NB4 (cell line): ENCODE data around the gene MEGF8.
"Not testable (repeated sequence)": the region's sequence is repeated elsewhere in the genome, so short reads cannot be mapped to it uniquely, and the experiment has no call there.

Experiments
- DNase-seq: peaks from one replicate; pipeline ENCODE4 v3.0.0; 2010; ENCODE audit warnings: low read depth
- H3K4me3 ChIP-seq: one replicate; pipeline ENCODE4 v1.5.1; 2011; ENCODE audit warnings: mild to moderate bottlenecking, low read depth, low read length, moderate library complexity
- CTCF ChIP-seq: IDR thresholded peaks from one replicate; pipeline ENCODE4 v1.5.1; 2012; ENCODE audit warnings: low read depth, low read length
- MAX ChIP-seq: IDR thresholded peaks from 2 replicates; pipeline ENCODE4 v1.6.1; 2011; ENCODE audit warnings: low read depth, low read length
- MYC ChIP-seq: IDR thresholded peaks from 2 replicates; pipeline ENCODE4 v1.6.1; 2011; ENCODE audit warnings: low read depth, low read length
- POLR2A ChIP-seq: IDR thresholded peaks from 2 replicates; pipeline ENCODE4 v1.6.1; 2011; ENCODE audit warnings: mild to moderate bottlenecking; ENCODE audit not compliant: insufficient read length; ENCODE audit errors: extremely low read depth

MEGF8 gene

GRCh38 chr19:42335971-42336370 is 10.5 kb downstream of the MEGF8 start:
- no peak for TF ChIP-seq POLR2A
- H3K4me3 ChIP-seq = no peak overlapping the region
- no peak for DNase-seq

DNA sequence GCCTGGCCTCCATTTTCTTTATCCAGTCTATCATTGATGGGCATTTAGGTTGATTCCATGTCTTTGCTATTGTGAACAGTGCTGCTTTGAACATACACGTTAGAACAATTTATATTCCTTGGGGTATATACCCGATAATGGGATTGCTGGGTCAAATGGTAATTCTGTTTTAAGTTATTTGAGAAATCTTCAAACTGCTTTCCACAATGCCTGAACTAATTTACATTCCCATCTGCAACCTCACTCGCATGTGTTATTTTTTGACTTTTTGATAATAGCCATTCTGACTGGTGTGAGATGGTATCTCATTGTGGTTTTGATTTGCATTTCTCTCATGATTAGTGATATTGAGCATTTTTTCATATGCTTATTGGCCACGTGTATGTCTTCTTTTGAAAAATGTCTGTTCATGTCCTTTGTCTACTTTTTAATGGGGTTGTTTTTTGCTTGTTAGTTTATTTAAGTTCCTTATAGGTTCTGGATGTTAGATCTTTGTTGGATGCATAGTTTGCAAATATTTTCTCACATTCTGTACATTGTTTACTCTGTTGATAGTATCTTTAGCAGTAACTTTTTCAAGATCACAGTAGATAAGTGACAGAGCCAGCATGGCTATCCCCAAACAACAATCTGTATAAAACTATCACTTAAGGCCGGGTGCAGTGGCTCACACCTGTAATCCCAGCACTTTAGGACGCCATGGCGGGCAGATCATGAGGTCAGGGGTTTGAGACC is 13.9 kb downstream of the MEGF8 start:
- not testable (repeated sequence) for H3K4me3 ChIP-seq, DNase-seq

DNA sequence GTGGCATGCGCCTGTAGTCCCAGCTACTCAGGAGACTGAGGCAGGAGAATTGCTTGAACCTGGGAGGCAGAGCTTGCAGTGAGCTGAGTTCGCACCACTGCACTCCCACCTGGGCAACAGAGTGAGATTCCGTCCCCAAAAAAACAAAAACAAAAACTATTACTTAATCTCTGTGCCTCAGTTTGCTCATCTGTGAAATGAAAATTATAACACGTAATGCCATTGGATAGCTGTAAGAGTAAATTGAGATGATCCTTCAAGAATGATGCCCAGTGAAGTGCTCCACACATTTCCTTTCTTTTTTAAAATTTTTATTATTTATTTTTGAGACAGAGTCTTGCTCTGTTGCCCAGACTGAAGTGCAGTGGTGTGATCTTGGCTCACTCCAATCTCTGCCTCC is 14.5 kb downstream of the MEGF8 start:
- DNase-seq, H3K4me3 ChIP-seq: not testable (repeated sequence)

DNA sequence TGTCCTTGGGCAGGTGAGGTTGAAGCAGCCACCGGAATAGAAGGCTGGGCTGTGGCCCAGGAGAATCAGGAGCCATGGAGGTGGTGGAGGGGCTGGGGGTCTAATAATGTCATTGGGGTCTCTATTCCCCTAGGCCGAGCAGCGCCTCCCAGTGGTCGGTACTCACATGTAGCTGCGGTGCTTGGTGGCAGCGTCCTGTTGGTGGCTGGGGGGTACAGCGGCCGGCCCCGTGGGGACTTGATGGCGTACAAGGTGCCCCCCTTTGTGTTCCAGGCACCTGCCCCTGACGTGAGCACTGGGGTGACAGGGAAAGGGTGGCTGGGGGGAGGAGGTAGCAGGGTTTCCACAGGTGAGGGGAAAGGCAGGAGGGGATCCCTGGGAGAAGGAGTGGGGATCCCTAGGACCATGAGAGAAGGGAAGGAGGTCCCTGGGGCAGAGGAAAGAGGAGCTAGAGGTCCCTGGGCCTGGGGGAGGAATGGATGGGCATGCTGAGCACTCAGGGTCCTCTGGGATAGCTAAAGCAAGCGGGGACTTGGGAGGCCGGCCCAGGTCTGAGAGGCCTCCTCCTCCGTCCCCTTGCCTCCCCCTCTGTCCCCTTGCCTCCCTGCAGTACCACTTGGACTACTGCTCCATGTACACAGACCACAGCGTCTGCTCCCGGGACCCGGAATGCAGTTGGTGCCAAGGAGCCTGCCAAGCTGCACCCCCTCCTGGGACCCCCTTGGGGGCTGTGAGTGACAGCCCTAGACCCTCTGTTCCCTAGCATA is 18.1 kb downstream of the MEGF8 start:
- TF ChIP-seq MYC = no peak
- TF ChIP-seq CTCF = peak; percentile 24
- no peak for DNase-seq
- no peak overlapping the region for H3K4me3 ChIP-seq

- TF ChIP-seq MYC (no peak), POLR2A (no peak), MAX (no peak), CTCF (no peak)
- H3K4me3 ChIP-seq = no peak overlapping the region
- no peak for DNase-seq
These were observed 19.0 kb downstream of the MEGF8 start for GRCh38 chr19:42344336-42344893.

DNA sequence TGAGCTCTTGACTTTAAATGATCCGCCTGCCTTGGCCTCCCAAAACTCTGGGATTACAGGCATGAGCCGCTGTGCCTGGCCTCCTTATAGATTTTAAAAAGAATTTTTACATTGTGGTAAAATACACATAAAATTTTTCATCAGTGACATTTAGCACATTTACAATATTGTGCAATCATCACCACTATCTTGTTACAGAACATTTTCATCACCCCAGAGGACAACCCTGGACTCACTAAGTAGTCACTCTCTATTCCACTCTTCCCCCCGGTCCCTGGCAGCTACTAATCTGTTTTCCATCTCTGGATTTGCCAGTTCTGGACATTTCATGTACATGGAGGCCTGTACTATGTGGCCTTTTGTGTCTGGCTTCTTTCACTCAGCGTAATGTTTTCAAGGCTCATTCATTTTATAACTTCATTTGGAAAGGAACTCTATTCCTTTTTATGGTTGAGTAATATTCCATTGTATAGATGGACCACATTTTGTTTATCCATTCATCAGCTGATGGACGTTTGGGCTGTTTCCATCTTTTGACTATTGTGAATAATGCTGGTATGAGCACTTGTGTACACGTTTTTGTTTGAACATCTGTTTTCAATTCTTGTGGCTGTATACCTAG is 19.9 kb downstream of the MEGF8 start:
- no peak for DNase-seq
- no peak for TF ChIP-seq MAX
- no peak for TF ChIP-seq POLR2A
- TF ChIP-seq CTCF = no peak
- TF ChIP-seq MYC = no peak
- H3K4me3 ChIP-seq = no peak overlapping the region

DNA sequence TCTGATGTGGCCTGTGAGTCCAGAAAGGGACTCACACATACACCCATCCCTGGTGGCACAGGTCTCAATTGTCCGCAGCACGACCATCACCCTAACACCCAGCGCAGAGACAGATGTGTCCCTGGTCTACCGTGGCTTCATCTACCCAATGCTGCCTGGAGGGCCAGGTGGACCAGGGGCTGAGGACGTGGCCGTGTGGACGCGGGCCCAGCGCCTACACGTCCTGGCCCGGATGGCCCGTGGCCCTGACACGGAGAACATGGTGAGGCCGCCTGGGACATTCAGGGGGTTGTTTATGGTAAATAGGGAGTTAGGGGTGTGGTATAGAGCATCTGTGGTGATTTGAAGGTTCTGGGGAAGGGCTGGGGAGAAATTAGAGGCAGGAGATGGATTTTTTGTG is 22.8 kb downstream of the MEGF8 start:
- no peak for DNase-seq
- no peak overlapping the region for H3K4me3 ChIP-seq
- TF ChIP-seq CTCF (no peak), MAX (no peak), POLR2A (no peak), MYC (no peak)
